Measurements from ENCODE around the gene HNRNPA0. TPM values are rescaled to one million over a fixed set of nuclear protein-coding genes. Genes with fewer than 3 reads are reported as not detected.

Gene HNRNPA0
- total and polyA plus RNA-seq, 9 of the 15 experiments (the other 6 are each of a cell fraction or from before 2014, with no cell fraction given): 5.0 to 33.3 (median 10.7) TPM

DNA sequence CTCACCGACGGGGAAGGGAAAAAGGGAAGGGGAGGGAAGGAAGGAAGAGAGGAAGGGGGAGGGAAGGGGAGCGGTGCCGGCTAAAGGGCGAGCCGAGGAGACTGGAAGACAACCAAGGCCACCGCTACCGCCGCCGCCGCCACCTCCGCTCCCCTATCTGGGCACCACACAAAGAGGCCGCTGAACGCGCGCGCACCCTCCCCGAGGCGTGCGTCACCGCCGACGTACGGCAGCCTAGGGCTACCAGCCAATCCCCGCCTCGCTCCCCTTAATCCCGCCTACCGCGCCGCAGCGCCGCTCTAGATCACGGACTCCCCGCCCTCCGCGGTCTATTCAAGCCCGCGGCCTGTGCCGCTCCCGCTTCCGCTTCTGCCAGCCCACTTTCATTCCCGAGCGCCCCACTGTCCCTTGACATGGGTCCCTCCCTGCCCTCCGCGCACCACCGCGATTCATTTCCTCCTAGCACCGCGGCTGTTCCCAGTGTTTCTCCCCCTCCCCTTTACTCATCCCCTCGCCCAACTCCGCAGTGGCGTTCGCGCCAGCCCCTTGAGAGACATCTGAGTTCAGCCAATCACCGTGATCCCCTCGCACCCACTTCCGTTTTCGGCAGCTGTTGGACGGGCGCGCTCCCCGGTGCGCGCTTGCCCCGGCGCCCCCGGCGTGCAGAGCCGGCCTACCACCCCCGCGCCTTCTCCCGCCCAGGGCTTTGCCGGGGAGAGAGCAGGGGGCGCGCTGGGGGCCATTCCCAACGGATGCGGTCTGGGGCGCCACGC, at the start of gene HNRNPA0 (continued):
- TF ChIP-seq, protein P1, sequence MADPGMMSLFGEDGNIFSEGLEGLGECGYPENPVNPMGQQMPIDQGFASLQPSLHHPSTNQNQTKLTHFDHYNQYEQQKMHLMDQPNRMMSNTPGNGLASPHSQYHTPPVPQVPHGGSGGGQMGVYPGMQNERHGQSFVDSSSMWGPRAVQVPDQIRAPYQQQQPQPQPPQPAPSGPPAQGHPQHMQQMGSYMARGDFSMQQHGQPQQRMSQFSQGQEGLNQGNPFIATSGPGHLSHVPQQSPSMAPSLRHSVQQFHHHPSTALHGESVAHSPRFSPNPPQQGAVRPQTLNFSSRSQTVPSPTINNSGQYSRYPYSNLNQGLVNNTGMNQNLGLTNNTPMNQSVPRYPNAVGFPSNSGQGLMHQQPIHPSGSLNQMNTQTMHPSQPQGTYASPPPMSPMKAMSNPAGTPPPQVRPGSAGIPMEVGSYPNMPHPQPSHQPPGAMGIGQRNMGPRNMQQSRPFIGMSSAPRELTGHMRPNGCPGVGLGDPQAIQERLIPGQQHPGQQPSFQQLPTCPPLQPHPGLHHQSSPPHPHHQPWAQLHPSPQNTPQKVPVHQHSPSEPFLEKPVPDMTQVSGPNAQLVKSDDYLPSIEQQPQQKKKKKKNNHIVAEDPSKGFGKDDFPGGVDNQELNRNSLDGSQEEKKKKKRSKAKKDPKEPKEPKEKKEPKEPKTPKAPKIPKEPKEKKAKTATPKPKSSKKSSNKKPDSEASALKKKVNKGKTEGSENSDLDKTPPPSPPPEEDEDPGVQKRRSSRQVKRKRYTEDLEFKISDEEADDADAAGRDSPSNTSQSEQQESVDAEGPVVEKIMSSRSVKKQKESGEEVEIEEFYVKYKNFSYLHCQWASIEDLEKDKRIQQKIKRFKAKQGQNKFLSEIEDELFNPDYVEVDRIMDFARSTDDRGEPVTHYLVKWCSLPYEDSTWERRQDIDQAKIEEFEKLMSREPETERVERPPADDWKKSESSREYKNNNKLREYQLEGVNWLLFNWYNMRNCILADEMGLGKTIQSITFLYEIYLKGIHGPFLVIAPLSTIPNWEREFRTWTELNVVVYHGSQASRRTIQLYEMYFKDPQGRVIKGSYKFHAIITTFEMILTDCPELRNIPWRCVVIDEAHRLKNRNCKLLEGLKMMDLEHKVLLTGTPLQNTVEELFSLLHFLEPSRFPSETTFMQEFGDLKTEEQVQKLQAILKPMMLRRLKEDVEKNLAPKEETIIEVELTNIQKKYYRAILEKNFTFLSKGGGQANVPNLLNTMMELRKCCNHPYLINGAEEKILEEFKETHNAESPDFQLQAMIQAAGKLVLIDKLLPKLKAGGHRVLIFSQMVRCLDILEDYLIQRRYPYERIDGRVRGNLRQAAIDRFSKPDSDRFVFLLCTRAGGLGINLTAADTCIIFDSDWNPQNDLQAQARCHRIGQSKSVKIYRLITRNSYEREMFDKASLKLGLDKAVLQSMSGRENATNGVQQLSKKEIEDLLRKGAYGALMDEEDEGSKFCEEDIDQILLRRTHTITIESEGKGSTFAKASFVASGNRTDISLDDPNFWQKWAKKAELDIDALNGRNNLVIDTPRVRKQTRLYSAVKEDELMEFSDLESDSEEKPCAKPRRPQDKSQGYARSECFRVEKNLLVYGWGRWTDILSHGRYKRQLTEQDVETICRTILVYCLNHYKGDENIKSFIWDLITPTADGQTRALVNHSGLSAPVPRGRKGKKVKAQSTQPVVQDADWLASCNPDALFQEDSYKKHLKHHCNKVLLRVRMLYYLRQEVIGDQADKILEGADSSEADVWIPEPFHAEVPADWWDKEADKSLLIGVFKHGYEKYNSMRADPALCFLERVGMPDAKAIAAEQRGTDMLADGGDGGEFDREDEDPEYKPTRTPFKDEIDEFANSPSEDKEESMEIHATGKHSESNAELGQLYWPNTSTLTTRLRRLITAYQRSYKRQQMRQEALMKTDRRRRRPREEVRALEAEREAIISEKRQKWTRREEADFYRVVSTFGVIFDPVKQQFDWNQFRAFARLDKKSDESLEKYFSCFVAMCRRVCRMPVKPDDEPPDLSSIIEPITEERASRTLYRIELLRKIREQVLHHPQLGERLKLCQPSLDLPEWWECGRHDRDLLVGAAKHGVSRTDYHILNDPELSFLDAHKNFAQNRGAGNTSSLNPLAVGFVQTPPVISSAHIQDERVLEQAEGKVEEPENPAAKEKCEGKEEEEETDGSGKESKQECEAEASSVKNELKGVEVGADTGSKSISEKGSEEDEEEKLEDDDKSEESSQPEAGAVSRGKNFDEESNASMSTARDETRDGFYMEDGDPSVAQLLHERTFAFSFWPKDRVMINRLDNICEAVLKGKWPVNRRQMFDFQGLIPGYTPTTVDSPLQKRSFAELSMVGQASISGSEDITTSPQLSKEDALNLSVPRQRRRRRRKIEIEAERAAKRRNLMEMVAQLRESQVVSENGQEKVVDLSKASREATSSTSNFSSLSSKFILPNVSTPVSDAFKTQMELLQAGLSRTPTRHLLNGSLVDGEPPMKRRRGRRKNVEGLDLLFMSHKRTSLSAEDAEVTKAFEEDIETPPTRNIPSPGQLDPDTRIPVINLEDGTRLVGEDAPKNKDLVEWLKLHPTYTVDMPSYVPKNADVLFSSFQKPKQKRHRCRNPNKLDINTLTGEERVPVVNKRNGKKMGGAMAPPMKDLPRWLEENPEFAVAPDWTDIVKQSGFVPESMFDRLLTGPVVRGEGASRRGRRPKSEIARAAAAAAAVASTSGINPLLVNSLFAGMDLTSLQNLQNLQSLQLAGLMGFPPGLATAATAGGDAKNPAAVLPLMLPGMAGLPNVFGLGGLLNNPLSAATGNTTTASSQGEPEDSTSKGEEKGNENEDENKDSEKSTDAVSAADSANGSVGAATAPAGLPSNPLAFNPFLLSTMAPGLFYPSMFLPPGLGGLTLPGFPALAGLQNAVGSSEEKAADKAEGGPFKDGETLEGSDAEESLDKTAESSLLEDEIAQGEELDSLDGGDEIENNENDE (IDR thresholded peaks at IDR 0.05; ENCODE audit: low read depth, low read length): no peak
- TF ChIP-seq, protein P2, sequence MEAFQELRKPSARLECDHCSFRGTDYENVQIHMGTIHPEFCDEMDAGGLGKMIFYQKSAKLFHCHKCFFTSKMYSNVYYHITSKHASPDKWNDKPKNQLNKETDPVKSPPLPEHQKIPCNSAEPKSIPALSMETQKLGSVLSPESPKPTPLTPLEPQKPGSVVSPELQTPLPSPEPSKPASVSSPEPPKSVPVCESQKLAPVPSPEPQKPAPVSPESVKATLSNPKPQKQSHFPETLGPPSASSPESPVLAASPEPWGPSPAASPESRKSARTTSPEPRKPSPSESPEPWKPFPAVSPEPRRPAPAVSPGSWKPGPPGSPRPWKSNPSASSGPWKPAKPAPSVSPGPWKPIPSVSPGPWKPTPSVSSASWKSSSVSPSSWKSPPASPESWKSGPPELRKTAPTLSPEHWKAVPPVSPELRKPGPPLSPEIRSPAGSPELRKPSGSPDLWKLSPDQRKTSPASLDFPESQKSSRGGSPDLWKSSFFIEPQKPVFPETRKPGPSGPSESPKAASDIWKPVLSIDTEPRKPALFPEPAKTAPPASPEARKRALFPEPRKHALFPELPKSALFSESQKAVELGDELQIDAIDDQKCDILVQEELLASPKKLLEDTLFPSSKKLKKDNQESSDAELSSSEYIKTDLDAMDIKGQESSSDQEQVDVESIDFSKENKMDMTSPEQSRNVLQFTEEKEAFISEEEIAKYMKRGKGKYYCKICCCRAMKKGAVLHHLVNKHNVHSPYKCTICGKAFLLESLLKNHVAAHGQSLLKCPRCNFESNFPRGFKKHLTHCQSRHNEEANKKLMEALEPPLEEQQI (IDR thresholded peaks at IDR 0.05): peak; percentile 45; the same call in 1 of the 2 replicates
- TF ChIP-seq NONO (IDR thresholded peaks at IDR 0.05; ENCODE audit: low read depth in 2 of 2, low read length in 1 of 2): 0 out of 4 replicates have a peak, but pooled peaks of 1 of the 2 experiments have one; percentile 7
- TF ChIP-seq NR4A1 (CRISPR knock-in tag; IDR thresholded peaks at IDR 0.05): no peak
- no peak for TF ChIP-seq NR4A1 (tag; IDR thresholded peaks at IDR 0.05)
- peak; percentile 77 for TF ChIP-seq ETV5 (CRISPR knock-in tag; IDR thresholded peaks at IDR 0.05; ENCODE audit: low read depth)
- 0 out of 2 replicates have a peak, but pooled peaks have one; percentile 25 for TF ChIP-seq ZBTB17 (CRISPR knock-in tag; IDR thresholded peaks at IDR 0.05)
- no peak; the same call in 1 of the 2 replicates for TF ChIP-seq BCOR (IDR thresholded peaks at IDR 0.05)

Data from K562 (cell line).